GM19193 (cell line): ENCODE data around the gene CPTP.

Source experiments
- POLR2A ChIP-seq: IDR thresholded peaks from 4 replicates; pipeline ENCODE4 v1.6.1; 2011; ENCODE audit not compliant: insufficient read depth, insufficient read length; ENCODE audit errors: extremely low read depth

Gene CPTP

DNA sequence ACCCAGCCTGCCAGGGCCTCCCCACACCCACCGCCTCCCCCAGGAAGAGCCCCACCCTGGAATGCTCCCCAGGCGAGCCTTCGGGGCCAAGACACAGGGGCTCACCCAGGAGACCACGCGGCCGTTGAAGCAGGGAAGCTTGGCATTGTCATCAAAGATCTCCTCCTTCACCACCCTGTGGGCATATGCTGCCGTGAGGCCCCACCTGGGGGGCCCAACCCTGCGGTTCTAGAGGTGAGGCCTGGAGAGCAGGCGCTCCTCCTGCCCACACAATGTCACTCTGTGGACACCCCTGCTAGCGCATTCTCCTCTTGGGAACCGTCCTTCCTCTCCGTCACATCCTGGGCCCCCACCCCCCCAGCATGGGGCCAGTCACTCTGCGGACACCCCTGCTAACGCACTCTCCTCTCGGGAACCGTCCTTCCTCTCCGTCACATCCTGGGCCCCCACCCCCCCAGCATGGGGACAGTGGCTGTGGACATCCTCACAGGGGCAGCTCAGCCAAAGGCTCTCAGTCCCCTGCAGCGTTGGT is 18.0 kb downstream of the CPTP start:
- TF ChIP-seq POLR2A, result no peak

DNA sequence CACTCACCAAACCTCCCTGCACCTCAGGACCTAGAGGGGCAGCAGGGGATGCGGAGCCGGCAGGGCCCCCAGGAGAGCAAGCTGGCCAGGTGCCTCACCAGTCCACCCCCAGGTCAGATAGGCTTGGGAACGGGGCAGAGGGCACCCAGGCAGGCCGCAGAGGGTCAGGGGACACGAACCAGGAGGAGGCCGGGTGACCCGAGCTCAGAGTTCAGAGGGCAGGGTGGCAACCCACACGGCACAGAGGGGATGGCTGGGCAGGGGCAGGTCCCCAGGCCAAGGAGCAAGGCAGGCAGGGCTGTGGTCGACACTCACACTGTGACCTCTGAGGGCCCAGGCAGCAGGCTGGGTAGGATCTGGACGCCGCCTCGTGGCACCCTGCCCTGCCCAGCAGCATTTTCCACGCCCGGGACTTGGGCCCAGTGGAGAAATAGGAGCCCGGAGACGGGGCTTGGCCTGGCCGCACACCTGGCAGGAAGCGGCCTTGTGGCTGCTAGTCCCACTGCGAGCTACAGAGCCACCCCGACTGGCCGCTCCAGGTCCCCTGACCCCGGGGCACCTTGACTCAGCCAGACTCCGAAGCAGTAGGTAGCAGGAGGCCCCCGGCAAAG is 19.3 kb downstream of the CPTP start:
- TF ChIP-seq POLR2A, result no peak

DNA sequence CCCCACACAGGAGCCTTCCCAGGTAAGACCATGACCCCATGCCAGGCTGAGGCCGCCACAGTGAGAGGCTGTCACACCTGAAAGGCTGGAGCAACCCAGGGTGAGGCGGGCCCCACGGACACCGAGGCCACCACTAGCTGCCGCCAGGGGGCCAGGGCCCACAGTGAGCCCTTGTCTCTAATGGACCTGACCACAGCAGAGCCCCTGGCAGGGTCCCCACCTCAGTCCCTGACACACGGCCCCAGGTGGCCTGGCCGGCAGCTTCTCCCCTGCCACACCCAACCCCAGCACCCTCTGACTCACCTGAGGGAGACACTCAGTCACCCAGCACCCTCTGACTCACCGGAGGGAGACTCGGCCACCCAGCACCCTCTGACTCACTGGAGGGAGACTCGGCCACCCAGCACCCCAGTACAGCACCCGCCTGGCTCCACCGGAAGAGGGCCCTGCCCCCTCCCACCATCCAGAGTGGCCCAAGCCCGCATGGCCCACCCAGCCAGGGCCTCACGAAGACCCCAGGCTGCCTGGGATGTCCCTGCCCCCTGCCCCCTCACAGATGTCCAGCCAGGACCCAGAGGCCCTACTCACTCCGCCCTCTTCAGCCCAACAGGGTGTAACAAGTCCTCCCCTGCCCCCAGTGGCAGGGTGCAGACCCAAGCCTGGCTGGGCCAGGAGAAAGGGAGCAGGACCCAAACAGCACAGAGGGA is 20.2 kb downstream of the CPTP start:
- no peak for TF ChIP-seq POLR2A

DNA sequence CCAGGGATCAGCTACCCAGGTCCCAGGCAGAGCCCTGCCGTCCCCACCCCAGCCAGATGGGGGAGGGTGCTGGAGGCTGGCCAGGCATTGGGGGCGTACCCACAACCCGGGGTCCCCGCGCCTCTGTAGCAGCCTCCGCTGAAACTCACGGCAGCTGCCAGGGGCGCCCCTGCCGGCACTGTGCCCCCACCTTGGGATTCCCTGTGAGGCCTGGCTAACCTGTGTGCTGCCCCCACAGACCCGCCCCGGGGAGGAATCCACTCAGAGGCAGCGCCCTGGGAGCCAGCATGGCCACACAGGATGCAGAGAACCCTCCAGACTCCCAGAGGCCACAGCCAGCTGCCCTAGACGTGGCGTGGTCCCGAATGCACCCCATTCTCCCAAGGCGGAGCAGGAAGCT is 20.8 kb downstream of the CPTP start:
- TF ChIP-seq POLR2A, result no peak

DNA sequence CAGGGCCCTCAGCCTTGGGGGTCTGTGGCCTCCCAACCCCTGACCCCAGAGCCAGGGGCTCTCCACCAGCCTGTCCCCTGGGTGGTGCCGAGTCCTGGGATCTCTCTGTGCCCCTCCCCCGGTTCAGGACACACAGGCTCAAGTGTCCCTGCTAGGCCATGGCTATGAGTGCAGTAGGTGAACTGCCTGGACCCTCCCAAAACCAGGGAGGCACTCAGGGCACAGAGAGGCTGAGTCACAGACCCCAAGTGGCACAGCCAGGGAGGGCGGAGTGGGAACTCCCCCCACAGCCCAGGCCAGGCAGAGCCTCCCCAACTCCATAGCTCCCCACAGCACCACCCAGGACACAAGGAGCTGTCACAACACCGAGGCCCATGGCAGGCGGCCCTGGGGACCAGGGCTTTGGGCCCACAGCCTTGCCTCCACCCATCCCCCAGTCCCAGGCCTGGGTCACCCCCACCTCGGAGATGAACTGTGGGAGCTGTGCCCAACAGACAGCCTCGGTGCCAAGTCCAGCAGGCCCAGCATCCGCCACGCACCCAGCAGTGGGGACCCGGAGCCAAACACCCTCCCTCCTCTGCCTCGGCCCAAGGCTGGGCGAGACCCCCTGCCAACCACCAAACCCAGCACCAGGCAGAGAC is 21.4 kb downstream of the CPTP start:
- no peak for TF ChIP-seq POLR2A

DNA sequence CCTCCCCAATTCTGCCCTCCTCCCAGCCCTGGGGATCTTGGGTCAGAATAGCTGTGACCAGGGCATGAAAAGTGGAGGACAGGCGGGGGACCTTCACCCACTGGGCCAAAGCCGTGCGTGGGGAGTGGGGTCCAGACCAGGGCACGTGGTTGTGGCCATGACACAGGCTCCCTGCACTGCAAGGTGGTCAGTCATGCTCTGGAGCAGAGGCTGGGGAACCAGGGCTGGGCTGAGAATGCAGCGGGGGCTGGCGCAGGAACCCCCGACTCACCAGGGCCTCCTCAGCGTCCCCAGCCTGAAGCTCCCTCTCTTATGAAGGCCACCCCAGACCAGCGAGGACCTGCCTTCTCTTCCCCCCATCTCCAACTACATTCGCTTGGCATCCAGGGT is 21.9 kb downstream of the CPTP start:
- TF ChIP-seq POLR2A, result no peak

DNA sequence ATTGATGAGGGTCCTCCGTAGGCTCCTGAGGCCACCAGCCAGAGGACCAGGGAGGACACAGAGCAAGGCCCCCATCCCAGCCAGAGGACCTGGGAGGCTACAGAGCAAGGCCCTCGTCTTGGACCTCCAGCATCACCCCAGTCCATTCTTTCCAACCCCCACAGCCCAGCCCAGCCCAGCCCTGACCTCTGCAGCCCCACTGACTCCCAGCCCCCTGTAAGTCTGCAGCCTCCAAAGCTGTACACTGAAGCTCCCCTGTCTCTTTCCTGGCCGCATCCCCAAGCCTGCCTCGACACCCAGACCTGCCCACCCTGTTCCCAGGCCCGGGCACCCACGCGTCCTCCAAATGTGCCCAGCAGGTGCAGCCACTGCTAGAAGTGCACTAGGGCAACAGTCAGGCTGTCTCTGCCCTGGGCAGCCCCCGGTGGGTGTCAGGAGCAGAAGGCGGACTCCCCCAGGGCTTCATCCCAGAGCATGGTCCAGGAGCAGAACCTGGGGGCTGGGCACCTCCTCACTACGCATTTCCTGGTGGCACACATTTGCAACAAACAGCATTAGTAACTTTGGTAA is 22.5 kb downstream of the CPTP start:
- no peak for TF ChIP-seq POLR2A

DNA sequence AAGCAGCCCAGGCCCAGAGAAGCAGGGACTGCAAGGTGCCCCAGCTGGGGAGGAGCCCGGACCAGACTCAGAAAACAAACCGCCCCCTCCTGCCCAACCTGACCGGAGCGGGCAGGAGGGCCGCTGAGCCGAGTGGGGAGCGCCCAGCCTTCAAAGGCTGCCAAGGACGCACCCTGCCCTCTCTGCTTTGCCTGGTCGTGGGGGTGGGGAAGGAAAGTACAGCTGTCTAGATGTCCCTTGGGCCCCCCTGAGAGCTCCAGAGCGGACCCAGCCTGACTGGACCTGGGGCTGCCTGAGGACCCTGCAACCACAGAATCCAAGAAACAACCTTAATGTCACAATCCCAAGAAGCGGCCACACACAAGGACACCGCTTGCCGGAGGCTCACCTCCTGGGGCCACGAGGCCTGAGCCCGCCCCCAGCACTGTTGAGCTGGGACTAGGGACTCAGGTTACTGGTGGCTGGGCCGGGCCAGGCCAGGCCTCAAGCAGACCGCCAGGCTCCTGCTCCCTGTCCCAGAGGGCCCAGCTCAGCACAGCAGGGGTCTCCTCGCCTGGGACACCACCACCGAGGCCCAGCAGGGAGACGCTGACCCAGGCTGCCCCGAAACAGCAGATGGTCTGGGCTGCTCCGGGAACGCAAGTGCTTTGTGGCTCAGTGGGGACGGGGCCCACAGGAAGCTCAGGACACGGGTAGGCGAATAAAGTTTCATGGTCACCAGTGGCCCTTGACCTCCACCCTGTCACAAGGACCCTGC is 23.2 kb downstream of the CPTP start:
- TF ChIP-seq POLR2A, result no peak

DNA sequence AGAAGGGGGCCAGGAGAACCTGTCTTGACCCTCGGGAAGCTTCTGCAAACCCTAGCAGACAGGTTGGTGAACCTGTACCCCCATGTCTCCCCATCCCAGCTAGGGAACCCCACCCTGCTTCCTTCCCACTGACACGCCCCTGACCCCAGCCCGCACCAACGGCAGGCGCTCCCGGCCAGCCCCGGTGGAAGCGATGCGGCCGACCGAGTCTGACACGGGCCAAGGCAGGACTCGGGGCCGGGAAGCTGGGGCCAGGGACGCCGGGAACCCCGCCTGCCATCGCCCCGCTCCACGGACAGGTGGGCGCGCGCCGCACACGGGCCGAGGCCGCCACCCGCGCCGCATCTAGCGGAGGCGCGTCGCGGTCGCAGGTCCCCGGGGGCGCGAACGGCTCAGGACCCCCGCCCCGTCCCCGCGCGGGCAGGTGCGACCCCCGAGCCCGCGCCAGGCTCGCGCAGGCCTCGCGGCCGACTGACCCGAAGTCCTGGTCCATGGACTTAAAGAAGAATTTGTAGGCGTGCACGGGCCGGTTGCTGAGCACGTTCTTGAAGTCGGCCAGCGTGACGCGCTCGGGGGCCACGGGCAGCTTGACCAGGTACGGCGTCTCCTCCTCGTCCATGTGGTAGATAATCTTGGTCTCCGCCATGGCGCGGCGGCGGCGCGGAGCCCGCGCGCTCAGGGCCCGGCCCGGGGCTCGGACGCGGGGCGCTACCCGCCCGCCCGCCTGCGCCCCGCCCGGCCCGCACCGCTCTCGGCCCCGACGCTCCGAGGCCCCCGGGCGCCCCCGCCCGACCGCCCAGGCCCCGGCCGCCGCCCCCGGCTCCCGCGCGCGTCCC is 24.0 kb downstream of the CPTP start:
- TF ChIP-seq POLR2A, result no peak

DNA sequence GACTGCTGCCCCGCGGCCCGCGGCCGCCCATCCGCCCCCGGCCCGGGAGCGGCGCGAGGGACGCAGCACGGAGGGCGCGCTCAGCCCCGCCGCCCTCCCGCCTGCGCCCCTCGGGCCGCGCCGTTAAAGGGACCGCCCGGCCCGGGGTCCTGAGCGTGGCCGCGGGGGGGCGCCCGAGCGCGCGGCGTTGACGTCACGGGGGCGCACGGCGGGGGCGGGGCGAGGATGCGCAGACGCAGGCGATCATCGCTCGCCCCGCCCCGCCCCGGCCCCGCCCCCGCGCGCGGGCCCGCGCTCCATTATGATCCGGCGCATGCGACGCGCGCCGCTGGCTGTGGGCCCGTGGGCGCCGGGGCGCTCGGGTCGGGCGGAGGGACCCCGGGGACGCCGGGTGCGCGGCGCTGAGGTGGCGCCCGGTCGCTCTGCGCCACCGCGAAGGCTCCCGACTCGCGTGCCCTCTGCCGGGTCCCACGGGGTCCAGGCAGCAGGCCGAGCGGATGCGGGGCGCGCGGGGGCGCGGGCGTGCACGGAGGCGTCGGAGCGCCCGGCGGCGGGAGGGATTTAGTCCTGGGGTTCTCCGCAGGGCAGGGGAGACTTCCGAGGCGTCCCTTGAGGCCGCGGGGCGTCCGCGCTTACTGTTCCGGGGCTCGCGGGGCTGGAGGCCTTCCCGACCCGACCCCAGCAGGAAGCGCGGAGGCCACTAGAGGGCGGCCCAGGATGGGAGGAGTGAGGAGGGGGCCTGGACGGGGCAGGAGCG is 24.8 kb downstream of the CPTP start, which contains the start of gene DVL1:
Gene DVL1, minus strand, starts transcription at position 163 of the 757 bp plus-strand sequence. CDS start 353 bp downstream, outside the sequence.
- peak; percentile 70 for TF ChIP-seq POLR2A

DNA sequence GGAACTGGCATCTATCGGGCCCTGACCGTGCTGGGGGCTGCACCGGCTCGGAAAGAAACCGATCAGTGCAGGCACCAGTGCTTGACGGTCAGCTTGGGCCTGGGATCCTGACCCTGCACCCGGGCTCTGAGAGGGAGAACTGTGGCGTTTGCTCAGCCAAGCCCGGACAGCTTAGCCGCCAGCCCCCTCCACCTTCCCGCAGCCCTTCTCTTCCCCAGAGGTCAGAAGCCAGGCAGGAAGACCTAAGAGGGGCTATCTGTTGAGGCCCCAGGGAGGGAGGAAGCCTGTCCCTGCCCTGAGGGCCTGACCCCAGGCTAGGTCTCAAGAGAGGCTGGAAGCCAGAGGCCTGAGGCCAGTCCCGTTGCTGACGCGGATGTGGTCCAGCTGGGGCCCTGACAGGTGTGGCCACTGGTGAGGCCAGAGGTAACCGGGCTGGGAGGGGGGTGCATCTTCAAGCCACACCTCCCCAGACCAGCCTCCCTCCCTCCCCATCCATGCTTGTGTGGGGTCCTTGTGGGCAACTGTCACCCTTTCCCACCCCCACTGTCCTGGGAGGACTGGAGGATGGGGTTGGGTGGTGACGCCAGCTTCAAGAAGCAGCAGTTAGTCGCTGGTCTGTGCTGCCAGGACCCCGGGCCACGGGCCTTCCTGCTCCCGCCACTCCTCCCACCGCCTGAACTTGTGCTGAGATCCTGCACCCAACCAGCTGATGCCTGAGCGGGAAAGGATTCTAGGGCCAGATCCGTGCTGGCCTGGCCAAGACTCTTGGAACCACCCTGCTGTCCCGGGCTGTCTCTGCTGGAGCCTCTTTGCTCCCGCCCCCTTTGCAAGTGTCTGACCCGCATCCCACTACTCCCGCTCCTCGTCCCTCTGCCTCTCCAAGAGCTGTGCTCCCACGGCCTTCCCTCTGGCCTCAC is 27.2 kb downstream of the CPTP start:
- TF ChIP-seq POLR2A, result no peak

DNA sequence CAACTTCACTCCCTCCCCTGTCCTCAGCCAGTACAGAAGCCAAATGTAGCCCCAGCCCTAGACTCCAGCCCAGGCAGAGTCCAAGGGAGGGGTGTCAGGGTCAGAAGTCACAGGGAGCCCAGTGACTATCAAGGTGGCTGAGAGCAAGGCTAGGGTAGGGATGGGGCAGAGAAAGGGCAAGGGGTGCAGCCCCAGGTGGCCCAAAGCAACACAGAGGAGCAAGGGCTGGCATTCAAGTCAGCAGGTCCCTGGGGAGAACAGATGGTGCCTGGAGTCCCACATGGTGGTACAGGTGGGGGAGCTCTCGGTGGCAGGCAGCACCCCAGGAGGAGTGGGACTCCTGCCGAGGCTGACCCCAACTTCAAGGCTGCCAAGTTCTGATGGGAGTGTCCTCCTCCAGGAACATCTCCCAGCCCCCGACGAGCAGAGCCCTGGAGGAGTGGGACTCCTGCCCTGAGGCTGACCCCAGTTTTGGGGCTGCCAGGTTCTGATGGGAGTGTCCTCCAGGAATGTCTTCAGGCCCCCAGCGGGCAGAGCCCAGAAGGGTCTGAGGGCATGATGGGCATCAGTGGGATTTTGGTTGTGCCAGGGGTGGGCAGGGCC is 28.3 kb downstream of the CPTP start:
- TF ChIP-seq POLR2A, result no peak
